IMR-90 (cell line): ENCODE data around the gene NTM. TPM values are rescaled to one million over a fixed set of nuclear protein-coding genes. Genes with fewer than 3 reads are reported as not detected.

Experiments used
- ATAC-seq: fragments of 200-7000 bp; cut with Tn5 transposase; 2 replicates; pipeline ENCODE4 v1.9.1; 2020; ENCODE audit warnings: low read depth, mild to moderate bottlenecking, moderate library complexity
- BruUV-seq: library from RNA; stranded (reverse); fragments of 400-500 nt; replicated peaks from 2 replicates; lab custom pipeline; 2021; lab: Mats Ljungman, UMichigan
- CTCF ChIA-PET: fragments of 300-600 bp; formaldehyde crosslinking; extraction: SDS; loops from one replicate; lab custom pipeline; 2021; ENCODE audit warnings: antibody characterized with exemption; lab: Yijun Ruan, JAX
- POLR2A ChIA-PET: fragments of 300-600 bp; sonication (Branson Sonifier 250); formaldehyde crosslinking; loops from one replicate; lab custom pipeline; 2022; ENCODE audit warnings: antibody characterized with exemption; ENCODE audit not compliant: unreplicated experiment; lab: Charles Lee
- DNase-seq: peaks from one replicate; pipeline ENCODE4 v3.0.0; 2013
- H2AFZ ChIP-seq: replicated peaks from 2 replicates; pipeline ENCODE3; 2013; ENCODE audit warnings: low read length, mild to moderate bottlenecking; ENCODE audit not compliant: poor library complexity
- H2AK5ac ChIP-seq: 2 replicates; pipeline ENCODE4 v1.6.1; 2013; ENCODE audit warnings: low read depth, low read length, inconsistent platforms
- H2AK9ac ChIP-seq: replicated peaks from 2 replicates; pipeline ENCODE3; 2013; ENCODE audit warnings: mild to moderate bottlenecking, low read depth, low read length, moderate library complexity; ENCODE audit not compliant: poor library complexity
- H2BK120ac ChIP-seq: 2 replicates; pipeline ENCODE4 v1.6.1; 2013; ENCODE audit warnings: low read depth, low read length, inconsistent platforms
- H2BK15ac ChIP-seq: 3 replicates; pipeline ENCODE4 v1.6.1; 2013; ENCODE audit warnings: low read depth, low read length, inconsistent platforms
- H2BK20ac ChIP-seq: 2 replicates; pipeline ENCODE4 v1.6.1; 2013; ENCODE audit warnings: low read depth, mild to moderate bottlenecking, inconsistent platforms, low read length, moderate library complexity
- H2BK5ac ChIP-seq: 2 replicates; pipeline ENCODE4 v1.6.1; 2013; ENCODE audit warnings: mild to moderate bottlenecking, low read depth, low read length, inconsistent platforms; ENCODE audit not compliant: poor library complexity, severe bottlenecking
- H3K14ac ChIP-seq: replicated peaks from 2 replicates; pipeline ENCODE4 v1.6.1; 2013; ENCODE audit warnings: low read depth, low read length, inconsistent platforms
- H3K18ac ChIP-seq: 2 replicates; pipeline ENCODE4 v1.6.1; 2013; ENCODE audit warnings: low read depth, low read length, control low read depth
- H3K23ac ChIP-seq: 2 replicates; pipeline ENCODE4 v1.6.1; 2013; ENCODE audit warnings: low read depth, low read length, inconsistent platforms
- H3K27ac ChIP-seq: 2 replicates; pipeline ENCODE4 v1.5.1; 2013; ENCODE audit warnings: mild to moderate bottlenecking, control low read depth, low read length; ENCODE audit not compliant: insufficient read depth
- H3K27me3 ChIP-seq: 2 replicates; pipeline ENCODE4 v1.6.1; 2013; ENCODE audit warnings: low read length; ENCODE audit not compliant: control insufficient read depth, insufficient read depth
- H3K36me3 ChIP-seq: 2 replicates; pipeline ENCODE4 v1.6.1; 2013; ENCODE audit warnings: low read length, mixed read lengths; ENCODE audit not compliant: control insufficient read depth, insufficient read depth
- H3K4ac ChIP-seq: 2 replicates; pipeline ENCODE4 v1.6.1; 2013; ENCODE audit warnings: low read depth, low read length, inconsistent platforms
- H3K4me1 ChIP-seq: 2 replicates; pipeline ENCODE4 v1.6.1; 2013; ENCODE audit warnings: low read length, mixed read lengths; ENCODE audit not compliant: control insufficient read depth, insufficient read depth
- H3K4me2 ChIP-seq: 2 replicates; pipeline ENCODE4 v1.6.1; 2013; ENCODE audit warnings: low read depth, mild to moderate bottlenecking, control low read depth, low read length, moderate library complexity
- H3K4me3 ChIP-seq: 2 replicates; pipeline ENCODE4 v1.5.1; 2013; ENCODE audit warnings: low read depth, mild to moderate bottlenecking, control low read depth, low read length, moderate library complexity; ENCODE audit not compliant: insufficient read depth
- H3K56ac ChIP-seq: 2 replicates; pipeline ENCODE4 v1.6.1; 2013; ENCODE audit warnings: low read length, inconsistent platforms; ENCODE audit not compliant: insufficient read depth; ENCODE audit errors: extremely low read depth
- H3K79me1 ChIP-seq, 2 experiments: 2 replicates each; pipeline ENCODE4 v1.6.1; 2013; ENCODE audit warnings: low read length in 2 of 2, inconsistent platforms in 1 of 2, low read depth in 1 of 2
- H3K9ac ChIP-seq: 2 replicates; pipeline ENCODE4 v1.6.1; 2013; ENCODE audit warnings: low read depth, low read length, control low read depth
- H3K9me1 ChIP-seq: 2 replicates; pipeline ENCODE4 v1.6.1; 2013; ENCODE audit warnings: low read length, inconsistent platforms; ENCODE audit not compliant: insufficient read depth
- H3K9me3 ChIP-seq: 2 replicates; pipeline ENCODE4 v1.6.1; 2013; ENCODE audit warnings: low read length; ENCODE audit not compliant: control insufficient read depth, insufficient read depth
- H4K20me1 ChIP-seq: 2 replicates; pipeline ENCODE4 v1.6.1; 2013; ENCODE audit warnings: low read length, inconsistent platforms; ENCODE audit not compliant: insufficient read depth
- H4K5ac ChIP-seq: 2 replicates; pipeline ENCODE4 v1.6.1; 2013; ENCODE audit warnings: mild to moderate bottlenecking, low read depth, low read length, control low read depth
- H4K8ac ChIP-seq, 2 experiments: 2 replicates each; pipeline ENCODE4 v1.6.1; 2013; ENCODE audit warnings: low read depth in 2 of 2, low read length in 2 of 2, control low read depth in 1 of 2, inconsistent platforms in 1 of 2
- H4K91ac ChIP-seq: 2 replicates; pipeline ENCODE4 v1.6.1; 2013; ENCODE audit warnings: low read depth, low read length, inconsistent platforms; ENCODE audit not compliant: insufficient read depth
- BHLHE40 ChIP-seq: fragments of 150-350 bp; IDR thresholded peaks from 2 replicates; pipeline ENCODE4 v1.6.1; 2016; ENCODE audit warnings: mild to moderate bottlenecking, low read depth, low read length
- CEBPB ChIP-seq: IDR thresholded peaks from 2 replicates; pipeline ENCODE4 v1.6.1; 2012; ENCODE audit warnings: low read depth, low read length, improper control_type of control experiment
- CHD1 ChIP-seq: IDR thresholded peaks from 2 replicates; pipeline ENCODE4 v1.6.1; 2012; ENCODE audit warnings: low read depth, low read length, improper control_type of control experiment
- ELK1 ChIP-seq: fragments of 150-350 bp; IDR thresholded peaks from 2 replicates; pipeline ENCODE4 v1.6.1; 2016; ENCODE audit warnings: low read depth, mild to moderate bottlenecking, low read length, moderate library complexity, borderline replicate concordance
- FOS ChIP-seq: fragments of 150-350 bp; IDR thresholded peaks from 2 replicates; pipeline ENCODE4 v1.6.1; 2016; ENCODE audit warnings: low read depth, low read length
- MAFK ChIP-seq: IDR thresholded peaks from 2 replicates; pipeline ENCODE4 v1.6.1; 2012; ENCODE audit warnings: low read depth, low read length, improper control_type of control experiment
- MAZ ChIP-seq: IDR thresholded peaks from 2 replicates; pipeline ENCODE4 v1.6.1; 2012; ENCODE audit warnings: low read depth, mild to moderate bottlenecking, low read length, improper control_type of control experiment, moderate library complexity, borderline replicate concordance
- MXI1 ChIP-seq: IDR thresholded peaks from 2 replicates; pipeline ENCODE4 v1.6.1; 2012; ENCODE audit warnings: low read depth, mild to moderate bottlenecking, low read length, moderate library complexity, borderline replicate concordance
- NFE2L2 ChIP-seq: fragments of 150-350 bp; IDR thresholded peaks from 2 replicates; pipeline ENCODE4 v1.6.1; 2016; ENCODE audit warnings: low read depth, mild to moderate bottlenecking, low read length
- POLR2A ChIP-seq: IDR thresholded peaks from 2 replicates; pipeline ENCODE4 v1.6.1; 2012; ENCODE audit warnings: mild to moderate bottlenecking, low read depth, low read length
- RAD21 ChIP-seq: IDR thresholded peaks from 2 replicates; pipeline ENCODE4 v1.6.1; 2012; ENCODE audit warnings: low read length, improper control_type of control experiment
- RCOR1 ChIP-seq: IDR thresholded peaks from 2 replicates; pipeline ENCODE4 v1.6.1; 2012; ENCODE audit warnings: mild to moderate bottlenecking, low read length, improper control_type of control experiment; ENCODE audit not compliant: insufficient replicate concordance
- RFX5 ChIP-seq: IDR thresholded peaks from 2 replicates; pipeline ENCODE4 v1.8.0; 2012; ENCODE audit warnings: low read depth, mild to moderate bottlenecking, low read length, moderate library complexity
- SMC3 ChIP-seq: fragments of 150-350 bp; IDR thresholded peaks from 2 replicates; pipeline ENCODE4 v1.6.1; 2016; ENCODE audit warnings: low read depth, mild to moderate bottlenecking, antibody characterized with exemption, low read length, moderate library complexity
- WGBS, 2 experiments: methylation state at CpG; one replicate each; pipeline versions ENCODE4 v1.1.5 to v1.1.7; 2013; ENCODE audit warnings: missing lambda C conversion rate in 2 of 2; ENCODE audit not compliant: insufficient read length in 1 of 2; ENCODE audit errors: extremely low coverage in 2 of 2; 5-methylcytosine and 5-hydroxymethylcytosine counted together
- dilution Hi-C: fragments of 300-500 bp; cut with HindIII; formaldehyde crosslinking; loops from one replicate; pipeline ENCODE4 v1.14.3; 2018; ENCODE audit warnings: low sequenced_read_pairs; ENCODE audit not compliant: unreplicated experiment
- in situ Hi-C: fragments of 300-500 bp; cut with MboI; formaldehyde crosslinking; loops from 3 replicates; pipeline ENCODE4 v1.14.3; 2019; ENCODE audit warnings: low sequenced_read_pairs, inconsistent platforms, mixed read lengths
- intact Hi-C: fragments of 100-400 bp; cut with micrococcal nuclease; formaldehyde crosslinking; loops from 2 replicates; pipeline ENCODE4 v1.10.0; 2022
- polyA plus RNA-seq, 3 experiments: library from polyadenylated mRNA; depleted of rRNA; stranded (reverse); fragments of >200 nt; gene quantifications; 2 replicates each; pipeline ENCODE4 v1.2.3, GENCODE V29; 2012; ENCODE audit warnings: low replicate concordance in 1 of 3
- total RNA-seq: library from RNA; depleted of rRNA; stranded (reverse); fragments of >200 nt; gene quantifications from 2 replicates; pipeline ENCODE4 v1.2.3, GENCODE V29; 2012
- TF ChIP-seq, protein P1 (sequence below): conservative IDR thresholded peaks from 2 replicates; pipeline ENCODE4 v1.5.1; 2012; ENCODE audit warnings: mild to moderate bottlenecking, low read depth, low read length, improper control_type of control experiment

NTM gene
- total and polyA plus RNA-seq, 2 of the 4 experiments (the other 2 are of a cell fraction), result 19.5 to 25.5 TPM

GRCh38 chr11:132177106-132177505, 806.7 kb downstream of the NTM start:
- Histone ChIP-seq H3K4me1 (no peaks in the 10 kb centered on the region), H3K18ac (no peak overlapping the region), H2BK120ac (no peak overlapping the region), H3K36me3 (no peaks in the 10 kb centered on the region), H3K23ac (no peak overlapping the region), H4K91ac (no peak overlapping the region), H4K8ac (no peak overlapping the region), H3K27me3 (no peaks in the 10 kb centered on the region), H2BK5ac (no peak overlapping the region), H3K4me2 (no peak overlapping the region), H3K9ac (no peak overlapping the region), H3K4ac (no peak overlapping the region), H3K56ac (no peak overlapping the region), H4K5ac (no peak overlapping the region), H4K20me1 (no peaks in the 10 kb centered on the region), H3K14ac (no peak overlapping the region), H2AFZ (no peak overlapping the region), H2AK9ac (no peak overlapping the region), H2BK20ac (no peak overlapping the region), H3K9me1 (0 out of 2 replicates have a peak, but pooled peaks cover 2% of the 10 kb centered on the region), H3K9me3 (no peaks in the 10 kb centered on the region), H3K27ac (no peak overlapping the region), H3K79me1 (no peaks in the 10 kb centered on the region; a peak in 1 of 4 replicates), H2BK15ac (no peak overlapping the region), H3K4me3 (no peak overlapping the region), H2AK5ac (no peak overlapping the region)
- ChIA-PET CTCF (no interaction called here), POLR2A (no interaction called here)
- dilution Hi-C loops (no loop called here), intact Hi-C loops (no loop called here), in situ Hi-C loops (no loop called here)
- peak; percentile 70 for DNase-seq
- TF ChIP-seq ELK1 (no peak), CEBPB (no peak), CHD1 (no peak), RAD21 (no peak), MAFK (no peak), POLR2A (no peak), SMC3 (no peak), FOS (no peak), BHLHE40 (no peak), RFX5 (no peak), MAZ (no peak), NFE2L2 (no peak), MXI1 (no peak), RCOR1 (no peak)
- TF ChIP-seq, protein P1, sequence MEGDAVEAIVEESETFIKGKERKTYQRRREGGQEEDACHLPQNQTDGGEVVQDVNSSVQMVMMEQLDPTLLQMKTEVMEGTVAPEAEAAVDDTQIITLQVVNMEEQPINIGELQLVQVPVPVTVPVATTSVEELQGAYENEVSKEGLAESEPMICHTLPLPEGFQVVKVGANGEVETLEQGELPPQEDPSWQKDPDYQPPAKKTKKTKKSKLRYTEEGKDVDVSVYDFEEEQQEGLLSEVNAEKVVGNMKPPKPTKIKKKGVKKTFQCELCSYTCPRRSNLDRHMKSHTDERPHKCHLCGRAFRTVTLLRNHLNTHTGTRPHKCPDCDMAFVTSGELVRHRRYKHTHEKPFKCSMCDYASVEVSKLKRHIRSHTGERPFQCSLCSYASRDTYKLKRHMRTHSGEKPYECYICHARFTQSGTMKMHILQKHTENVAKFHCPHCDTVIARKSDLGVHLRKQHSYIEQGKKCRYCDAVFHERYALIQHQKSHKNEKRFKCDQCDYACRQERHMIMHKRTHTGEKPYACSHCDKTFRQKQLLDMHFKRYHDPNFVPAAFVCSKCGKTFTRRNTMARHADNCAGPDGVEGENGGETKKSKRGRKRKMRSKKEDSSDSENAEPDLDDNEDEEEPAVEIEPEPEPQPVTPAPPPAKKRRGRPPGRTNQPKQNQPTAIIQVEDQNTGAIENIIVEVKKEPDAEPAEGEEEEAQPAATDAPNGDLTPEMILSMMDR, result no peak
- peak; percentile 76 for ATAC-seq
- BruUV-seq, result no TSS peak
- no CpG with 5 or more reads among the region's 1 CpG for WGBS, 2 experiments
